GM18909 (cell line): ENCODE measurements around the gene JAML.

ENCODE experiments used
- ATAC-seq: cut with Tn5 transposase; IDR thresholded peaks from one replicate; pipeline ENCODE4 v1.9.1; 2021; ENCODE audit warnings: mild to moderate bottlenecking; ENCODE audit not compliant: unreplicated experiment, poor library complexity

The JAML gene

GRCh38 chr11:118217575-118217974, 7.2 kb downstream of the JAML start:
- ATAC-seq = no peak

GRCh38 chr11:118216621-118217481, 8.0 kb downstream of the JAML start:
- ATAC-seq = peak; percentile 50

- no peak for ATAC-seq
These were observed 9.0 kb downstream of the JAML start for GRCh38 chr11:118215765-118216164.

- ATAC-seq = no peak
These were observed 9.5 kb downstream of the JAML start for GRCh38 chr11:118215262-118215661.

- ATAC-seq = no peak
These were observed 10.4 kb downstream of the JAML start for GRCh38 chr11:118214210-118214914.

- ATAC-seq = no peak
These were observed 11.0 kb downstream of the JAML start for GRCh38 chr11:118213781-118214180.

GRCh38 chr11:118213201-118213600, 11.6 kb downstream of the JAML start:
- no peak for ATAC-seq

- no peak for ATAC-seq
These were observed 12.0 kb downstream of the JAML start for GRCh38 chr11:118212781-118213191.

- no peak for ATAC-seq
These were observed 12.6 kb downstream of the JAML start for GRCh38 chr11:118212131-118212725.

GRCh38 chr11:118211006-118211405, 13.8 kb downstream of the JAML start:
- ATAC-seq = no peak

GRCh38 chr11:118210323-118210722, 14.5 kb downstream of the JAML start:
- ATAC-seq = no peak

- no peak for ATAC-seq
These were observed 15.8 kb downstream of the JAML start for GRCh38 chr11:118209033-118209432.

GRCh38 chr11:118207079-118207478, 17.7 kb downstream of the JAML start:
- no peak for ATAC-seq

GRCh38 chr11:118206391-118207031, 18.3 kb downstream of the JAML start:
- no peak for ATAC-seq

GRCh38 chr11:118205606-118206378, 19.0 kb downstream of the JAML start:
- ATAC-seq = no peak

- peak; percentile 74 for ATAC-seq
These were observed 22.0 kb downstream of the JAML start for GRCh38 chr11:118202599-118203422.

GRCh38 chr11:118201966-118202365, 22.8 kb downstream of the JAML start:
- ATAC-seq = no peak

GRCh38 chr11:118200901-118201680, 23.7 kb downstream of the JAML start:
- no peak for ATAC-seq
